Suprapubic skin (tissue), 4 donors: Measurements from ENCODE around the gene DPM1. TPM values are rescaled to one million over a fixed set of nuclear protein-coding genes. Genes with fewer than 3 reads are reported as not detected.
A peak's percentile ranks its signal among the peaks of the same experiment; 100 is the strongest.

Experiments
- DNase-seq, 2 donors: peaks; one replicate each; pipeline ENCODE4 v3.0.0-alpha.2; 2019; ENCODE audit warnings: low spot score in 2 of 2
- H3K27ac ChIP-seq: fragments of 200-600 bp; sonication (generic); one replicate; pipeline ENCODE4 v1.5.1; 2019
- H3K27me3 ChIP-seq: fragments of 200-600 bp; sonication (generic); one replicate; pipeline ENCODE4 v1.5.1; 2019
- H3K36me3 ChIP-seq: fragments of 200-600 bp; sonication (generic); one replicate; pipeline ENCODE4 v1.5.1; 2019
- H3K4me1 ChIP-seq: fragments of 200-600 bp; sonication (generic); one replicate; pipeline ENCODE4 v1.5.1; 2019
- H3K4me3 ChIP-seq: fragments of 200-600 bp; sonication (generic); one replicate; pipeline ENCODE4 v1.5.1; 2019; ENCODE audit warnings: mild to moderate bottlenecking
- H3K9me3 ChIP-seq: fragments of 200-600 bp; sonication (generic); one replicate; pipeline ENCODE4 v1.5.1; 2019
- EP300 ChIP-seq: sonication (generic); formaldehyde crosslinking; IDR thresholded peaks from one replicate; pipeline ENCODE4 v1.6.1; 2017; ENCODE audit warnings: antibody characterized with exemption
- POLR2A ChIP-seq, 2 donors: fragments of 450-650 bp; IDR thresholded peaks; one replicate each; pipeline ENCODE4 v1.6.1; 2017; ENCODE audit warnings: antibody characterized with exemption in 2 of 2, mild to moderate bottlenecking in 2 of 2, moderate library complexity in 2 of 2
- POLR2AphosphoS5 ChIP-seq, 3 donors: sonication (generic); formaldehyde crosslinking; IDR thresholded peaks; one replicate each; pipeline ENCODE4 v1.6.1; 2017; ENCODE audit warnings: antibody characterized with exemption in 3 of 3
- WGBS: methylation state at CpG from one replicate; pipeline ENCODE4 v1.1.5; 2018; 5-methylcytosine and 5-hydroxymethylcytosine counted together
- total RNA-seq, 4 donors: library from RNA; depleted of rRNA; stranded (reverse); fragments of >200 nt; gene quantifications; one replicate each; pipeline ENCODE4 v1.1.0, GENCODE V29; 2016
- TF ChIP-seq, protein P1 (sequence below), 2 donors: fragments of 200-600 bp in 1 of 2; fragments of 450-650 bp in 1 of 2; sonication (generic) in 1 of 2; IDR thresholded peaks; one replicate each; pipeline ENCODE4 v1.5.1; 2016 to 2019; ENCODE audit warnings: antibody characterized with exemption in 2 of 2, mild to moderate bottlenecking in 1 of 2, moderate library complexity in 1 of 2

DPM1 gene
- total RNA-seq, 4 donors from 2014 or later = 30.5 to 54.3 (median 41.5) TPM

DNA sequence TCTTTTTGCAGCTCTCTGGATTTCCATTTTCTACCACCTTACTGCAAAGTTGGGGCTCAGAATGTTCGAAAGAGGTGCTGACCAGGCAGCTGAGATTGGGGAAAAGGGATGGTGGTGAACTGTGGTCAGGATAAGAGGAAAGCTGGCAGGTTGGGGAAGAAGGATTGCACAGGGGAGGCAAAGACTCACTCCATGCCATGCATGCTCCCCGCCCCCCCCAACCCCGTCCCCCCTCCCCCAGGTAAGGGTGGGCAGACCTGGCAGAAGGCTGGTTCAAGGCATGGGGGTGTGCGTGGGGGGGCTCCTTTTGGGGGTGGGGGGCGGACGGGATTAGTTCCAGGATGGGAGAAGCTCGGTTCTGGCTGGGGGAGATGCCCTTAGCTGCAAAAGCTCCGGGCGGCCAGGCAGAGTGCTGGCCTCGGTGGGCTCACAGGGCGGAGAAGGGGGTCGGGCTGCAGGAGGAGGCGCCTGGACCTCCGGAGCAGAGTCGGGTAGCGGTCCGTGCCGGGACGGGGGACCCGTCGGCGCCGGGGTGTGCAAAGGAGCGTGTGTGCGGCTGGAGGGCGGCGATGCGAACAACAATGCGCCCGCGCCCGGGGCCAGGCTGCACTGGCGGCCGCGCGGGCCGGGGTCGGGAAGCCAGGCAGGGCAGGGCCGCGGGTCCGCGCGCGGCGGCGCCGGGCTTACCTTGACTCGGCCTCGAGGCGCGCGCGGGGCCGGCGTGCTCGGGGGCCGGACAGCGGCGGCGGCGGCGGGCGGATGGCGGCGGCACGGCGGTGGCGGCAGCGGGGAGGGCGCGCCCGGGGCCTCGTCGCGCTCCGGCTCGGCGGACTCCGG is 28.0 kb downstream of the DPM1 start:
- Histone ChIP-seq H3K4me1 (peaks cover 49% of the 10 kb centered on the region), H3K4me3 (peak overlapping the region; percentile 93), H3K36me3 (peaks cover 20% of the 10 kb centered on the region), H3K9me3 (no peaks in the 10 kb centered on the region), H3K27me3 (no peaks in the 10 kb centered on the region), H3K27ac (peak overlapping the region; percentile 100)
- TF ChIP-seq POLR2AphosphoS5 (IDR thresholded peaks at IDR 0.05) (no peak), EP300 (no peak), POLR2A (IDR thresholded peaks at IDR 0.05) (no peak)
- TF ChIP-seq, protein P1, sequence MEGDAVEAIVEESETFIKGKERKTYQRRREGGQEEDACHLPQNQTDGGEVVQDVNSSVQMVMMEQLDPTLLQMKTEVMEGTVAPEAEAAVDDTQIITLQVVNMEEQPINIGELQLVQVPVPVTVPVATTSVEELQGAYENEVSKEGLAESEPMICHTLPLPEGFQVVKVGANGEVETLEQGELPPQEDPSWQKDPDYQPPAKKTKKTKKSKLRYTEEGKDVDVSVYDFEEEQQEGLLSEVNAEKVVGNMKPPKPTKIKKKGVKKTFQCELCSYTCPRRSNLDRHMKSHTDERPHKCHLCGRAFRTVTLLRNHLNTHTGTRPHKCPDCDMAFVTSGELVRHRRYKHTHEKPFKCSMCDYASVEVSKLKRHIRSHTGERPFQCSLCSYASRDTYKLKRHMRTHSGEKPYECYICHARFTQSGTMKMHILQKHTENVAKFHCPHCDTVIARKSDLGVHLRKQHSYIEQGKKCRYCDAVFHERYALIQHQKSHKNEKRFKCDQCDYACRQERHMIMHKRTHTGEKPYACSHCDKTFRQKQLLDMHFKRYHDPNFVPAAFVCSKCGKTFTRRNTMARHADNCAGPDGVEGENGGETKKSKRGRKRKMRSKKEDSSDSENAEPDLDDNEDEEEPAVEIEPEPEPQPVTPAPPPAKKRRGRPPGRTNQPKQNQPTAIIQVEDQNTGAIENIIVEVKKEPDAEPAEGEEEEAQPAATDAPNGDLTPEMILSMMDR (IDR thresholded peaks at IDR 0.05) = no peak
- WGBS = under 1% methylated on average over 10 of the region's 79 CpGs
- DNase-seq = peak in 1 of 2 donors; percentile 69

DNA sequence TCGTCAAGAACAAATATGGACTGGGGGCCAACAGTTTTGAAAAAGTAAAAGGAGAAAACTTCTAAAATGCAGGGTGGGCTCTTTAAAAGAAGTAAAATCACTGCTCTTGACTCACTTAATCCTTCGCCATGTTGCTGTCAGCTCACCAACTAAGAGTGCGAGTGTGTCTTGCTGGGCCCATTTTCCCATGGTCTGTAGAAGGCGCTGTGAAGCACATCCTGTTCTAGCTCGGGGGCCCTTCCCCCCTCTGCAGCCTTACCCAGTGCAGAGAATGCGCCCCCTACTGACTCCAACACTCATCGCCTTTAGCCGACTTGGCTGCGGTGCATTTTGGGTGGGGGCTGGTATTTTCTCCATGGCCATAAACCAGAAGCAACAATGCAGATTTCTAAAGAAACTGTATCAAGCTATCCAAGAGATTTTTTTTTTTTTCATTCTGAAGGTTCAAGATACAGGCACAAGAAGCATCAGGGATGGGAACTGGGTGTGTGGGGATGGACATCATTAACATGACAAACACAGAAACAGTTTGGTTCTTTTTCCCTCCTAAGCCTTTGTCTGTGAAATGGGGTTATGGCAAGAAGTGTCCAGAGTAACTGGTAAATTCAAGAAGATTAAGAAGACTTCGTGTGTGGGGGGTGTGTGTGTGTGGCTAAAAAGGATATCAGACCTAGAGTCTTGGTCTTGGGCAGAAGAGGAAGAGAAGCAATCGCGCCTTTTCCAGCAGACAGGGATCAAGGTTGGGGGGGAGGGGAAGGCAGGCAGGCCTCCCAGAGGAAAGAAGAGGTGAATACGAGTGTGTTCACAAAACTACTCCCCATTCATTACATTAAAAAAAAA is 28.8 kb downstream of the DPM1 start:
- peak; percentile 92 to 95 for DNase-seq
- peaks cover 55% of the 10 kb centered on the region for H3K4me1 ChIP-seq
- 9% methylated on average over 13 of the region's 13 CpGs for WGBS

DNA sequence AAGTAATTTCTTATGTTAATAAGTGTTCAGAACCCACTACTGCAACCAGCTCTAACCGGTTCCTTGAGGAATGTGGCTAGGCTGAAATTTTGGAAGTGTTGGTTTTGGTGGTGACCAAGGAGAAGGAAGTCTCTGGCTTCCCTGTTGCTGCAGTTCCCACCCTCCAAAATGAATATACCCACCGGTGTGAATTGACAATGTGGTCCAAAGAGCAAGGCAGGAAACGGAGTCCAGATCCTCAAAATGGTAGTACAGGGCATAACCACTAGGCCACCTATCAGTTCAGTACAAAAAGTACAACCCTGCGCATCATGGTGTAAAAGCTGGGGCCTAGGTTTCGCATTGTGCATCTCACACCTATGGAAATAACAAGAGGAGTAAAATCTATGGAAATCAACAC is 29.9 kb downstream of the DPM1 start:
- WGBS = 63% methylated on average over 5 of the region's 5 CpGs
- no peaks in the 10 kb centered on the region for H3K9me3 ChIP-seq
- TF ChIP-seq, protein P1 (IDR thresholded peaks at IDR 0.05) = no peak
- no peak for TF ChIP-seq POLR2AphosphoS5 (IDR thresholded peaks at IDR 0.05)
- TF ChIP-seq POLR2A (IDR thresholded peaks at IDR 0.05) = no peak
- TF ChIP-seq EP300 = no peak
- peaks cover 63% of the 10 kb centered on the region for H3K4me1 ChIP-seq
- peak overlapping the region; percentile 93 for H3K4me3 ChIP-seq
- no peaks in the 10 kb centered on the region for H3K27me3 ChIP-seq
- H3K27ac ChIP-seq = no peak overlapping the region
- H3K36me3 ChIP-seq = peaks cover 4% of the 10 kb centered on the region
- DNase-seq = no peak

More for the DNA sequence above, 28.8 kb downstream of the DPM1 start:
- H3K9me3 ChIP-seq = no peaks in the 10 kb centered on the region
- peak overlapping the region; percentile 100 for H3K27ac ChIP-seq
- no peaks in the 10 kb centered on the region for H3K27me3 ChIP-seq
- peak overlapping the region; percentile 93 for H3K4me3 ChIP-seq
- no peak for TF ChIP-seq POLR2A (IDR thresholded peaks at IDR 0.05)
- TF ChIP-seq EP300 = no peak
- TF ChIP-seq, protein P1 (IDR thresholded peaks at IDR 0.05) = peak; percentile 70 to 90
- TF ChIP-seq POLR2AphosphoS5 (IDR thresholded peaks at IDR 0.05) = peak in 2 of 3 donors; percentile 27 to 39
- H3K36me3 ChIP-seq = peaks cover 13% of the 10 kb centered on the region

DNA sequence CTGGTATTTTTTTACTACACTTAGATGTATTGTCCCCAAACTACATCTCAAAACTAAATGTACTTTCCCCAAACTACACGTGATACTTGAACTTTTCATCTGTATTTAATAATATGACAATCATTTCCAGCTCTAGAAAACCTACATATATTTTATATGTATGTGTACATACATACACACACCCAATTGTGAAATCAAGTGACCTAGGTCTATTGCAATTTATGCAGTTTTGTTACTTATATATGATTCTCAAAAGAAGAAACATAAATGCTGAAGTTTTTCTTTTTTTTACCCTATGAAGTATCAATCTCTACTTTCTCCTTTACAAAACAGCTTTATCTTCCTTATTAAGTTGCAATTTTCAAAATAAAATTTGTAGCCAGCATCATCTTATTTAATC is 31.8 kb downstream of the DPM1 start:
- Histone ChIP-seq H3K4me3 (no peak overlapping the region), H3K9me3 (no peaks in the 10 kb centered on the region), H3K27ac (no peak overlapping the region), H3K27me3 (no peaks in the 10 kb centered on the region), H3K4me1 (peaks cover 71% of the 10 kb centered on the region), H3K36me3 (peaks cover 4% of the 10 kb centered on the region)
- 29% methylated on average over 1 of the region's 1 CpG for WGBS
- TF ChIP-seq, protein P1 (IDR thresholded peaks at IDR 0.05) = no peak
- TF ChIP-seq EP300 (no peak), POLR2A (IDR thresholded peaks at IDR 0.05) (no peak), POLR2AphosphoS5 (IDR thresholded peaks at IDR 0.05) (no peak)
- DNase-seq = no peak
